Erythroblast (primary cell): ENCODE results near the gene GPR139.

Experiments
- GATA1 ChIP-seq: IDR thresholded peaks from 2 replicates; pipeline ENCODE4 v1.6.1; 2011; ENCODE audit warnings: low read depth, mild to moderate bottlenecking, control low read depth, low read length, moderate library complexity
- POLR2A ChIP-seq: IDR thresholded peaks from 2 replicates; pipeline ENCODE4 v1.6.1; 2011; ENCODE audit warnings: mild to moderate bottlenecking, low read length

DNA sequence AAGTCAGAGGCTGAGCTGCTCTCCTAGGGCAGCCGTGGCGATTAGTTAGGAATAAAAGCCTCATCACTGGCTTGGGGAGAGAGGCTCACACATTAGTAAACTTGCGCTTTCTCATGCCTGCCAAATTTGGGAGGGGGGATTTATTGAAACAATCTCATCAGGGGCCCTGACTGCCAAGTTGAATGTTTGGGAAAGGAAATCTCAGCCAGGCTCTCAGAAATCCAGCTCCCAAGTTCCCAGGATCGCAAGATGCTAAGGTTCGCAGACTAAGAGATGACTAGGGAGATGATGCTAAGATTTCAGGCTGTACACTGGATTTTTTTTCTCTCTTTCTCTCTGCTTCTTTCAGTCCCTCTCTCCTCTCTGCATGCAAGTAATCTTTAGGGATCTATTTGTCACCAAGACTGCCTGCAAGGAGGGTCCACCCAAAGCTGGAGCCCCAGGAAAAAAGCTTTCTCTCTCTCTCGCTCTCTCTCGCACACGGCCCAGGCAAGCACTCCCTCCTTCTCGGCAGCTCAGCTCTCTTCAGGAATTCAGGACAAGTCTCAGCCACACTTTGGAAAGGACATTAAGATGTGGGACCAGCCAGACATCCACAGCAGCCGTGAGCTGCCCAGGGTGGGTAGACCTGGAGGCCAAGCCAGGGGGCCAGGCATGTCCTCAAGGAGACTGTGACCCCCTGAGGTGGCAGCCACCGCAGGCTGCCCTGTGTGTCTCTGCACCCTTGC, 1.4 kb downstream of the GPR139 start:
- TF ChIP-seq POLR2A (no peak), GATA1 (no peak)
